Cardiac fibroblast (primary cell): ENCODE results near the gene LRRC8B.

Experiments used
- DNase-seq, 2 donors: peaks; one replicate each; pipeline versions ENCODE4 v3.0.0 to v3.0.0-alpha.2; 2010; ENCODE audit warnings: low read depth in 2 of 2
- H3K4me3 ChIP-seq, 2 donors: replicated peaks in 1 of 2; 1 replicate in 1 of 2; 2 replicates in 1 of 2; pipeline ENCODE4 v1.5.1; 2011; ENCODE audit warnings: low read depth in 2 of 2, low read length in 2 of 2, mild to moderate bottlenecking in 2 of 2, moderate library complexity in 1 of 2
- TF ChIP-seq, protein P1 (sequence below): IDR thresholded peaks from one replicate; pipeline ENCODE4 v1.5.1; 2011; ENCODE audit warnings: low read depth, mild to moderate bottlenecking, low read length, inconsistent platforms

Gene LRRC8B

DNA sequence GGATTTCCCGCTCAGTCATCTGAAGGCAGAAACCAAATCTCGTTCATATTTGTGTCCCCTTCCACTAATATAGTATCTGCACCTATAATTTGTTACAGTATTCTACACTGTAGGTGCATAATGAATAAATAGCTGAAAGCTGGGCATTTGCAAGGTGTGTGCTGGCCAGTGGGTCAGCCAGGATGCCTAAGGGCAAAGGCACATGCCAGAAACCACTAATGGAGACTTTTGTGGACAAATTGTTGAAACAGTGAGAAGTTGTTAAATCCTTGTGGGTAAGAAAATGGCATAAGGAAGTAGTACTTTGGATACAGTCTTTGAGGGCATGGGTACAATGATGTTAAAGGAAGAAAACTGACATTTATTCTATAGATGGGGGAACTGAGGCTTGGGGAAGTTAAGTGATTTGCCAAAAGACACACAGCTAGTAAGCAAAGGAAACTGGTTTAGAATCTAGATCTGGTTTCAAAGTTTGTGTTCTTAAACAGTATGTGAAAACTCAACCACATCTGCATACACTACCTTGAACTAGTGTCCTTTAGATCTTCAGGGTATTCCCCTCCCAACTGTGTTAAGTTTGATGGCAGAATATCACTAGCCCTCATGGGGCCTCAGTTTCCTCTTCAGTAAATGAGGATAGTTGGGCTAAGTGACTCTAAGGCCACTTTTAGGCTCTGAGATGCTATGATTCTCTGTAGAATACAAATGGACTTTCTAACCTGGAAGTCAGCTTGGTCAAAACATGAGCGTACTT lies 81.8 kb downstream of the LRRC8B start:
- DNase-seq: no peak
- no peak overlapping the region for H3K4me3 ChIP-seq
- TF ChIP-seq, protein P1, sequence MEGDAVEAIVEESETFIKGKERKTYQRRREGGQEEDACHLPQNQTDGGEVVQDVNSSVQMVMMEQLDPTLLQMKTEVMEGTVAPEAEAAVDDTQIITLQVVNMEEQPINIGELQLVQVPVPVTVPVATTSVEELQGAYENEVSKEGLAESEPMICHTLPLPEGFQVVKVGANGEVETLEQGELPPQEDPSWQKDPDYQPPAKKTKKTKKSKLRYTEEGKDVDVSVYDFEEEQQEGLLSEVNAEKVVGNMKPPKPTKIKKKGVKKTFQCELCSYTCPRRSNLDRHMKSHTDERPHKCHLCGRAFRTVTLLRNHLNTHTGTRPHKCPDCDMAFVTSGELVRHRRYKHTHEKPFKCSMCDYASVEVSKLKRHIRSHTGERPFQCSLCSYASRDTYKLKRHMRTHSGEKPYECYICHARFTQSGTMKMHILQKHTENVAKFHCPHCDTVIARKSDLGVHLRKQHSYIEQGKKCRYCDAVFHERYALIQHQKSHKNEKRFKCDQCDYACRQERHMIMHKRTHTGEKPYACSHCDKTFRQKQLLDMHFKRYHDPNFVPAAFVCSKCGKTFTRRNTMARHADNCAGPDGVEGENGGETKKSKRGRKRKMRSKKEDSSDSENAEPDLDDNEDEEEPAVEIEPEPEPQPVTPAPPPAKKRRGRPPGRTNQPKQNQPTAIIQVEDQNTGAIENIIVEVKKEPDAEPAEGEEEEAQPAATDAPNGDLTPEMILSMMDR: no peak

DNA sequence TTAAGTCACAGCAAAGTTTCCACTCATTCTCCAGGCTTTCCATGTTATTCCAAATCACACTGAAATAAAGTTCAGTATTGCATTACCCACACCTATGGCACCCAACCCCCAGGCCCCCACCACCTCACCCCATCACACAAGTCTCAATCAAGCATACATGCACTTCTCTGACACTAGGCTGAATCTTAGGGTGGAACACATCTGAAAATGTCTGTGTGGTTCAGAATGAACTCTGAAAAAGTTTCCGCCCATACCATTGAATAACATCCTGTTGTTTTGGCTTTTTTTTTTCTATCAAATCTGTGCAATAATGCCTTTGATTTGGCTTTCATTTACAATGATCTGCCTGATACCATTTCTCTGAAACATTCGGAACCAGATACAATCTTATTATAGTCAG lies 82.5 kb downstream of the LRRC8B start:
- DNase-seq: no peak
- H3K4me3 ChIP-seq: no peak overlapping the region
- TF ChIP-seq, protein P1: no peak

DNA sequence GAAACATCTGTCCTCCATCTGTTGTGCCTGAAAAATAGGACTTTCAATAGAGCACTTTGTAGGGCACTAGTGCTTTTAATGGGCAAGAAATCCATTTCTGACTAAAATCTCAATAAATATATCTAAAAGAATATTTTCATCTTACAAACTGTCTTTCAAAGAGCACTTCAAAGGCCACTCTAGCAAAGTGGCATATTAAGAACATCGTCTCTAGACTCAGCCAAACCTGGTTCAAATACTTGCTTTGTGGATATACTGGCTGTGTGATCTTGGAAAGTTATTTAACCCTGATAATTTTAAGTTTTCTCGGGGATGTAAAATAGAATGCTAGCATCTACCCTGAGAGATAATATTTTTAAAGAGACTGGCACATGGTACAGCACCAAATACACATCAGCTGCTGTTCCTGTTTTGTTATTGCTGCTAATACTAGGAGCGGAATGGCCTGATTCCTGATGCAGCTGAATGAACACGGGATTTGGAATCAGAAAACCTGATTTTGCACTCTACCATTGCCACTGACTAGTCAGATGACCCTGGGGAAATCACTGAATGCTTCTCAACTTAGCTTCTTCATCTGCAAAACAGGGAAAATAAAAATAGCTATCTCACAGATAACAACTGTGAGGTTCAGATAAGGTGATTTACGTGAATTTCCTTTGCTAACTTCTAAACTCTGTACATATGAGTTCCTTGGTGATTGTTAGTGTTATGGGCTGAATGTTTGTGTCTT lies 83.1 kb downstream of the LRRC8B start:
- TF ChIP-seq, protein P1: no peak
- peak in 1 of 2 donors; percentile 16 for DNase-seq
- no peak overlapping the region for H3K4me3 ChIP-seq

DNA sequence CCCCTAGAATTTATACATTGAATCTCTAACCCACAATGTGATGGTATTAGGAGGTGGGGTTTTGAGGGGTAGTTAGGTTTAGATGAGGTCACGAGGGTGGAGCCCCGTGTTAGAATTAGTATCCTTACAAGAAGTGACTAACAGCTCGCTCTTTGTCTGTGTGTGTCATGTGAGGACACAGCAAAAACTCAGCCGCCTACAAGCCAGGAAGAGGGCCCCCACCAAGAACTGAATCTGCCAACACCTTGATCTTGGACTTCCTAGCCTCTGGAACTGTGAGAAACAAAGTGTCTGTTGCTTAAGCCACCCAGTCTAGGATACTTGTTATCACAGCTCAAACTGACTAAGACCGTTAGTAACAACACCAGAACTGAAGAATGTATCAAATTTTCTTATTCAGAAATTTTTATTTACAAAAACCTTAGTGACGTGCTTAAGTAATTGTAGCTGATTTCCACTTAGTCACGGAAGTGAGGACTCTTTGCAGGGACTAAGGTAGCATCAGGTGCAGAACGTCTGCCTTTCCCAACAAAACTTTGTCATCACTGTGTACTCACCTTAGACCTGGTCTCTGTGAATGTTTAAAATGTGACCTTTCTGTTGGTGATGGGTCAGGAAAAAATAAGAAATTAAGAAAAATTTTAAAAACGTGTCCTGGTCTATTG lies 83.8 kb downstream of the LRRC8B start:
- TF ChIP-seq, protein P1: no peak
- DNase-seq: peak; percentile 69 to 78
- no peak overlapping the region for H3K4me3 ChIP-seq

DNA sequence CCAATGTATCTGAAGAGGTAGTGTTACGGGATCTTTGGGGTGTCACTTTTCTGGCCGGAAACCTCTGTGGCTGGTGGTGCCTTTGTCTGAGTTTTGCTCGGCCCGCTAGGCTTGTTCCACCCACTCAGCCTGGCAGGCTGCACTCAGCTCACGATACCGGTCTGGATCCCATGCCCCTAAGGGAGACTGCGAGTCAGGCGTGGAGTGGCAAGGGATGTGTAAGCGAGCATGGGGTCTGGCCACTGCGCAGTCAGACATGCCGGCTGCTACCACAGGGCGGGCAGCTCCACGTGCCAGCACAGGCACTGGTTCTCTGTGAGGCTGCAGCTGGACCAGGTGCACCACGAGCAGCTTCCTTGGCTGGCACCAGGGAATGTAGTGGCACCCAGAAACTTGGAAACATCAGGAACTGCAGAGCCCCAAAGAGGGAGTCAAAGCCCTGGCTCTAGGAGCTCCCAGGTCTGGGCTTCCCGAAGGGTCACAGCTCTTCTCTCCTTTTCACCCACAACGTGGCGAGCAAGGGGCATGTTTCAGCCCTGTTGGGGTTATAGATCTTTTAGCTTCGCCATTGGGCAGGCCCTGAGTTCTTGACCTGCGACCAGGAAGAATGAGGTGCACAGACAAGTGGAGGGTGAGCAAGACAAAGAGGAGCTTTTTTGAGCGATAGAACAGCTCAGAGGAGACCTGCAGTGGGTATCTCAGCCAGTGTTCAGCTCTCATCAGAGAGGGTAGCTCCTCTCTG lies 84.5 kb downstream of the LRRC8B start:
- TF ChIP-seq, protein P1: no peak
- no peak for DNase-seq
- no peak overlapping the region for H3K4me3 ChIP-seq

DNA sequence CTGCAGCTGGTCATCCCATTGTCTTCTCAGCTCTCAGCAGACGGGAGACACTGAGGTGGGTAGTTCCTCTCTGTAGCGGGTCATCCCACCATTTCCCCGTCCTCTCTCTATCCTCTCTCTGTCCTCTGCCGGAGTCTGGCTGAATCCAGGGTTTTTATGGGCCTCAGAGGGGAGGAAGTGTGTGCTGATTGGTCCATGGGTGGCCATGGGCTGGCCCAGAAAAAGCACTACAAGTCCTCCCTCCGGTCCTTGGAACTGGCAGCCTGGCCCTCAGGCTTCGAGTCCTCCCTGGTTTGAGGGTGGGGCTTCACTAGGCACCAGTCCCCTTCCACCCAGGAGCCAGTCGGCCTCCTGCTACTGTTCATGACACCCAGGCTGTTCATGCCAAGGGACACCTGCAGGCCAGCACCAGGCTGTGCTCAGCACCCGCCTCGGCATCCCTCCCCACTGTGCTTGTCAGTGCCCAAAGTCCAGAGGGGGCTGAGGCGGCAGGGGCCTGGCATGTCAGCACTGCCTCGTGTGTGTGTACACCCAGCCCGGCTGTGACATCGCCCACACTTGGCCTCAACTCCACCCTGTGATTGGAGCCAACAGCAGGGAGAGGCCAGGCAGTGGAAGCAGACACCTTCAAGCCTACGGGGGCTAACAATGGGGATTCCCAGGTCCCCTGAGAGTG lies 85.3 kb downstream of the LRRC8B start:
- no peak for DNase-seq
- TF ChIP-seq, protein P1: no peak
- no peak overlapping the region for H3K4me3 ChIP-seq
